Measurements from ENCODE around the gene TGM1. TPM values are rescaled to one million over a fixed set of nuclear protein-coding genes. Genes with fewer than 3 reads are reported as not detected.
A peak's percentile ranks its signal among the peaks of the same experiment; 100 is the strongest.

TGM1 gene
- total and polyA plus RNA-seq, 10 of the 15 experiments (the other 5 are each of a cell fraction or from before 2014, with no cell fraction given): 0.05 to 5.9 (median 1.8) TPM

GRCh38 chr14:24296341-24297157 lies 33.6 kb upstream of the TGM1 start:
- in situ Hi-C loops (cut with MboI): loop anchor here (5.0 kb wide), 1 partner anchor 54 kb away; the partner anchor contains the start of gene TINF2
- peak overlapping the region; percentile 56 for H2AFZ ChIP-seq (ENCODE audit: control insufficient read depth, low read depth, low read length)
- H3K79me2 ChIP-seq (ENCODE audit: control insufficient read depth, insufficient read depth, low read length): peaks cover 23% of the 10 kb centered on the region
- POLR2A ChIA-PET: interaction anchor here (0.6 to 9.0 kb wide), 13 partner anchors 9 to 238 kb away, joined by 3 to 118 read pairs (median 4); partner anchors contain the start of genes CIDEB, MDP1, RABGGTA and TINF2
- RAD21 ChIA-PET (ENCODE audit: unreplicated experiment): interaction anchor here (0.7 to 7.8 kb wide), 21 partner anchors 11 to 238 kb away, joined by 3 to 231 read pairs (median 7); partner anchors contain the start of genes CHMP4A, CIDEB, DCAF11 and IPO4
- H3K4me2 ChIP-seq (ENCODE audit: control insufficient read depth, insufficient read depth): peak overlapping the region; percentile 56
- BruUV-seq (replicated peaks): no TSS peak
- SMC1A ChIA-PET (ENCODE audit: uncharacterized antibody, unreplicated experiment): interaction anchor here (0.7 to 10.1 kb wide), 23 partner anchors 9 to 238 kb away, joined by 3 to 201 read pairs (median 6); partner anchors contain the start of genes CHMP4A, CIDEB, DCAF11 and IRF9
- H3K9me3 ChIP-seq (replicated peaks; ENCODE audit: control insufficient read depth, insufficient read depth, low read length): no peaks in the 10 kb centered on the region
- H3K27me3 ChIP-seq (replicated peaks in 1 of 2; ENCODE audit: control insufficient read depth in 2 of 2, insufficient read depth in 2 of 2, low read length in 1 of 2): no peaks in the 10 kb centered on the region
- peak; percentile 80 for ATAC-seq
- peaks cover 25% of the 10 kb centered on the region for H3K4me1 ChIP-seq (ENCODE audit: control insufficient read depth, insufficient read depth, low read length)
- intact Hi-C loops (cut with micrococcal nuclease; ENCODE audit: unreplicated experiment): loop anchor here (1.0 to 5.0 kb wide), 8 partner anchors 17 to 282 kb away; partner anchors contain the start of genes IPO4, MDP1, PCK2 and PSME2
- H3K9ac ChIP-seq (ENCODE audit: control insufficient read depth, insufficient read depth, low read length): peak overlapping the region; percentile 58
- FAIRE-seq: peak; percentile 84
- peaks cover 5 to 26% of the 10 kb centered on the region in 2 experiments for H3K36me3 ChIP-seq (ENCODE audit: control insufficient read depth in 2 of 2, insufficient read depth in 2 of 2, low read length in 1 of 2)
- 50% methylated on average over 12 of the region's 12 CpGs for WGBS (ENCODE audit: insufficient coverage, insufficient replicate concordance, low lambda C conversion rate, missing lambda C conversion rate)
- H3K4me3 ChIP-seq: peak overlapping the region; percentile 3; the same call in 1 of the 2 replicates
- no peaks in the 10 kb centered on the region for H4K20me1 ChIP-seq (ENCODE audit: control insufficient read depth, insufficient read depth)
- DNase-seq (ENCODE audit: low read depth, low spot score): peak; percentile 82
- CTCF ChIA-PET: interaction anchor here (0.6 to 13.4 kb wide), 29 partner anchors 12 to 691 kb away, joined by 3 to 368 read pairs (median 6); partner anchors contain the start of genes CHMP4A, CIDEB, DCAF11 and IPO4
- peak overlapping the region; percentile 69 for H3K27ac ChIP-seq (ENCODE audit: control insufficient read depth, insufficient read depth)
- peak; percentile 70; the same call in 1 of the 2 replicates for TF ChIP-seq GATAD2B (conservative IDR thresholded peaks at IDR 0.05; ENCODE audit: low read depth)
- no peak for TF ChIP-seq RAD51 (IDR thresholded peaks at IDR 0.05)
- no peak for TF ChIP-seq ZBTB4 (CRISPR knock-in tag; IDR thresholded peaks at IDR 0.05)
- no peak for TF ChIP-seq CHD2 (IDR thresholded peaks at IDR 0.05; ENCODE audit: borderline replicate concordance, low read depth, low read length)
- peak; percentile 77 for TF ChIP-seq DPF2 (IDR thresholded peaks at IDR 0.05)
- TF ChIP-seq MEF2B (IDR thresholded peaks at IDR 0.05; ENCODE audit: partially characterized antibody, poor library complexity, severe bottlenecking): peak; percentile 87
- TF ChIP-seq ZNF384 (IDR thresholded peaks at IDR 0.05; ENCODE audit: borderline replicate concordance, low read depth, low read length): no peak
- TF ChIP-seq NFXL1 (IDR thresholded peaks at IDR 0.05; ENCODE audit: borderline replicate concordance): no peak
- peak; percentile 76 to 78 for TF ChIP-seq BHLHE40 (IDR thresholded peaks at IDR 0.05; ENCODE audit: borderline replicate concordance in 1 of 2, low read depth in 2 of 2, low read length in 1 of 2)
- TF ChIP-seq ZNF24 (IDR thresholded peaks at IDR 0.05): no peak
- no peak for TF ChIP-seq E2F4 (IDR thresholded peaks at IDR 0.05; ENCODE audit: low read depth, low read length)
- TF ChIP-seq SMAD1 (IDR thresholded peaks at IDR 0.05; ENCODE audit: low read depth, partially characterized antibody): no peak
- no peak for TF ChIP-seq ZNF217 (IDR thresholded peaks at IDR 0.05)
- TF ChIP-seq ASH2L (IDR thresholded peaks at IDR 0.05; ENCODE audit: borderline replicate concordance, low read depth): no peak
- TF ChIP-seq NR2C1 (IDR thresholded peaks at IDR 0.05): no peak
- TF ChIP-seq TAF1 (IDR thresholded peaks at IDR 0.05; ENCODE audit: borderline replicate concordance, low read depth, low read length): no peak
- no peak; the same call in 1 of the 2 replicates for TF ChIP-seq SPI1 (IDR thresholded peaks at IDR 0.05; ENCODE audit: borderline replicate concordance, insufficient read depth, low read depth, low read length)
- TF ChIP-seq PML (IDR thresholded peaks at IDR 0.05; ENCODE audit: low read length): no peak
- TF ChIP-seq SUPT20H (IDR thresholded peaks at IDR 0.05; ENCODE audit: borderline replicate concordance, control insufficient read depth, low read depth, low read length): no peak
